H9 (cell line): Measurements from ENCODE around the gene KRTAP10-6. TPM values are rescaled to one million over a fixed set of nuclear protein-coding genes. Genes with fewer than 3 reads are reported as not detected.
A peak's percentile ranks its signal among the peaks of the same experiment; 100 is the strongest.

Experiments used
- DNase-seq: peaks from one replicate; pipeline ENCODE4 v3.0.0-alpha.2; 2017
- H2AFZ ChIP-seq: one replicate; pipeline ENCODE4 v1.6.1; 2013; ENCODE audit warnings: mild to moderate bottlenecking, low read length, control low read depth, moderate library complexity
- H2AK5ac ChIP-seq: 2 replicates; pipeline ENCODE4 v1.6.1; 2013; ENCODE audit warnings: low read length, control low read depth, mixed read lengths; ENCODE audit not compliant: insufficient read length
- H2BK120ac ChIP-seq: one replicate; pipeline ENCODE4 v1.6.1; 2013; ENCODE audit warnings: low read depth, mild to moderate bottlenecking, low read length, control low read depth, inconsistent platforms; ENCODE audit not compliant: poor library complexity, severe bottlenecking
- H2BK12ac ChIP-seq: 2 replicates; pipeline ENCODE4 v1.6.1; 2013; ENCODE audit warnings: low read length, control low read depth, mixed read lengths, low read depth; ENCODE audit not compliant: insufficient read length
- H2BK15ac ChIP-seq: 2 replicates; pipeline ENCODE4 v1.6.1; 2013; ENCODE audit warnings: low read depth, low read length, control low read depth
- H2BK20ac ChIP-seq: one replicate; pipeline ENCODE4 v1.6.1; 2013; ENCODE audit warnings: low read depth, mild to moderate bottlenecking, low read length, control low read depth, inconsistent platforms; ENCODE audit not compliant: poor library complexity, severe bottlenecking
- H2BK5ac ChIP-seq: 2 replicates; pipeline ENCODE4 v1.6.1; 2013; ENCODE audit warnings: low read length, control low read depth, mixed read lengths; ENCODE audit not compliant: insufficient read length
- H3K14ac ChIP-seq: 2 replicates; pipeline ENCODE4 v1.6.1; 2013; ENCODE audit warnings: low read length, control low read depth; ENCODE audit not compliant: insufficient read depth
- H3K18ac ChIP-seq: 2 replicates; pipeline ENCODE4 v1.6.1; 2013; ENCODE audit warnings: low read depth, mild to moderate bottlenecking, mixed read lengths, low read length, control low read depth; ENCODE audit not compliant: insufficient read length
- H3K23ac ChIP-seq: 2 replicates; pipeline ENCODE4 v1.6.1; 2013; ENCODE audit warnings: low read length, control low read depth, mixed read lengths, low read depth; ENCODE audit not compliant: insufficient read length
- H3K23me2 ChIP-seq: 2 replicates; pipeline ENCODE4 v1.6.1; 2013; ENCODE audit warnings: low read depth, mild to moderate bottlenecking, mixed read lengths, low read length, control low read depth; ENCODE audit not compliant: insufficient read length, poor library complexity, severe bottlenecking
- H3K27ac ChIP-seq: 2 replicates; pipeline ENCODE4 v1.5.1; 2013; ENCODE audit warnings: low read length, control low read depth, mixed read lengths, low read depth; ENCODE audit not compliant: insufficient read length
- H3K27me3 ChIP-seq: 2 replicates; pipeline ENCODE4 v1.6.1; 2013; ENCODE audit warnings: low read length, control low read depth, inconsistent platforms; ENCODE audit not compliant: insufficient read depth
- H3K4ac ChIP-seq: 2 replicates; pipeline ENCODE4 v1.6.1; 2013; ENCODE audit warnings: low read depth, mild to moderate bottlenecking, control low read depth, inconsistent platforms, low read length, moderate library complexity
- H3K4me1 ChIP-seq: 2 replicates; pipeline ENCODE4 v1.6.1; 2013; ENCODE audit warnings: low read length, control low read depth, inconsistent platforms; ENCODE audit not compliant: insufficient read depth
- H3K4me2 ChIP-seq: 2 replicates; pipeline ENCODE4 v1.6.1; 2013; ENCODE audit warnings: low read length, control low read depth, mixed read lengths; ENCODE audit not compliant: insufficient read length, insufficient read depth
- H3K56ac ChIP-seq: 2 replicates; pipeline ENCODE4 v1.6.1; 2013; ENCODE audit warnings: low read depth, mild to moderate bottlenecking, mixed read lengths, low read length, control low read depth; ENCODE audit not compliant: insufficient read length
- H3K79me1 ChIP-seq: 2 replicates; pipeline ENCODE4 v1.6.1; 2013; ENCODE audit warnings: low read depth, mild to moderate bottlenecking, moderate library complexity, low read length, control low read depth, inconsistent platforms; ENCODE audit not compliant: insufficient read depth, poor library complexity, severe bottlenecking
- H3K79me2 ChIP-seq: 2 replicates; pipeline ENCODE4 v1.6.1; 2013; ENCODE audit warnings: low read length, control low read depth, inconsistent platforms; ENCODE audit not compliant: insufficient read depth
- H3K9ac ChIP-seq: 2 replicates; pipeline ENCODE4 v1.6.1; 2013; ENCODE audit warnings: low read length, control low read depth, mixed read lengths; ENCODE audit not compliant: insufficient read length; ENCODE audit errors: extremely low read depth
- H3K9me3 ChIP-seq: one replicate; pipeline ENCODE4 v1.6.1; 2013; ENCODE audit warnings: low read depth, low read length, inconsistent platforms; ENCODE audit not compliant: control insufficient read depth
- H3T11ph ChIP-seq: one replicate; pipeline ENCODE4 v1.6.1; 2013; ENCODE audit warnings: mild to moderate bottlenecking, low read length, control low read depth, inconsistent platforms
- H4K20me1 ChIP-seq: one replicate; pipeline ENCODE4 v1.6.1; 2013; ENCODE audit not compliant: control insufficient read depth, insufficient read length, insufficient read depth
- H4K5ac ChIP-seq: 2 replicates; pipeline ENCODE4 v1.6.1; 2013; ENCODE audit warnings: low read depth, mild to moderate bottlenecking, mixed read lengths, low read length, control low read depth; ENCODE audit not compliant: insufficient read length
- H4K8ac ChIP-seq: replicated peaks from 2 replicates; pipeline ENCODE4 v1.6.1; 2013; ENCODE audit warnings: low read length, control low read depth, mixed read lengths, low read depth; ENCODE audit not compliant: insufficient read length
- H4K91ac ChIP-seq: 2 replicates; pipeline ENCODE4 v1.6.1; 2013; ENCODE audit warnings: low read depth, mild to moderate bottlenecking, moderate library complexity, mixed read lengths, low read length, control low read depth; ENCODE audit not compliant: insufficient read length
- H3K27ac Mint-ChIP-seq, 3 experiments: 2 replicates in 2 of 3; 3 replicates in 1 of 3; pipeline ENCODE4 v1.8.0; 2020 to 2021; ENCODE audit warnings: mixed read lengths in 3 of 3, mild to moderate bottlenecking in 1 of 3, moderate library complexity in 1 of 3
- H3K27me3 Mint-ChIP-seq: 2 replicates; pipeline ENCODE4 v1.8.0; 2021; ENCODE audit warnings: low read depth, mild to moderate bottlenecking, moderate library complexity, mixed read lengths
- H3K36me3 Mint-ChIP-seq, 3 experiments: 2 replicates in 2 of 3; 3 replicates in 1 of 3; pipeline ENCODE4 v1.8.0; 2020 to 2021; ENCODE audit warnings: low read depth in 3 of 3, mixed read lengths in 3 of 3; ENCODE audit not compliant: insufficient read depth in 1 of 3
- H3K4me1 Mint-ChIP-seq, 2 experiments: 2 replicates each; pipeline ENCODE4 v1.8.0; 2020; ENCODE audit warnings: mixed read lengths in 2 of 2
- H3K4me3 Mint-ChIP-seq, 2 experiments: 2 replicates in 1 of 2; 3 replicates in 1 of 2; pipeline ENCODE4 v1.8.0; 2020 to 2021; ENCODE audit warnings: mild to moderate bottlenecking in 2 of 2, mixed read lengths in 2 of 2, moderate library complexity in 1 of 2
- H3K9me3 Mint-ChIP-seq, 2 experiments: 2 replicates in 1 of 2; 3 replicates in 1 of 2; pipeline ENCODE4 v1.8.0; 2020; ENCODE audit warnings: mild to moderate bottlenecking in 2 of 2, mixed read lengths in 2 of 2, moderate library complexity in 1 of 2
- CTCF ChIP-seq: fragments of 200-600 bp; sonication (generic); conservative IDR thresholded peaks from 3 replicates; pipeline ENCODE4 v1.8.0; 2021; ENCODE audit warnings: antibody characterized with exemption, mild to moderate bottlenecking
- WGBS: extraction: QIAGEN DNeasy Blood & Tissue Kit; methylation state at CpG from one replicate; pipeline ENCODE4 v1.1.7; 2013; ENCODE audit warnings: missing lambda C conversion rate, low lambda C conversion rate, mixed read lengths; ENCODE audit not compliant: insufficient read length; ENCODE audit errors: extremely low coverage; 5-methylcytosine and 5-hydroxymethylcytosine counted together
- total RNA-seq: library from RNA; stranded (reverse); gene quantifications from 2 replicates; pipeline ENCODE4 v1.2.1, GENCODE V29; 2021

KRTAP10-6 gene
- total RNA-seq, 1 experiment from 2014 or later: not detected

- Histone ChIP-seq H4K5ac (no peak overlapping the region), H3K18ac (no peak overlapping the region), H3K23ac (no peak overlapping the region), H3K4me1 (no peaks in the 10 kb centered on the region), H3K56ac (no peak overlapping the region), H4K91ac (no peak overlapping the region), H3K79me1 (no peaks in the 10 kb centered on the region), H3K27ac (no peak overlapping the region), H4K8ac (no peak overlapping the region), H3K79me2 (no peaks in the 10 kb centered on the region), H2AFZ (no peak overlapping the region), H4K20me1 (no peaks in the 10 kb centered on the region), H3K23me2 (no peaks in the 10 kb centered on the region), H3T11ph (no peak overlapping the region), H3K14ac (no peak overlapping the region), H2BK120ac (no peak overlapping the region), H2BK15ac (no peak overlapping the region), H2AK5ac (no peak overlapping the region), H2BK20ac (no peak overlapping the region), H3K27me3 (no peaks in the 10 kb centered on the region), H3K9me3 (peaks cover 12% of the 10 kb centered on the region), H3K4me2 (no peak overlapping the region), H3K9ac (no peak overlapping the region), H2BK5ac (no peak overlapping the region), H3K4ac (no peak overlapping the region), H2BK12ac (no peak overlapping the region)
- Mint-ChIP-seq H3K36me3 (peaks cover 8 to 28% (median 23%) of the 10 kb centered on the region in 3 experiments), H3K4me1 (peaks cover 27% of the 10 kb centered on the region in 2 experiments), H3K27me3 (peaks cover 4% of the 10 kb centered on the region), H3K27ac (peak overlapping the region in 1 of 3 experiments; percentile 75; a peak in 2 of 7 replicates), H3K4me3 (no peak overlapping the region), H3K9me3 (peaks cover 32 to 39% of the 10 kb centered on the region in 2 experiments)
- WGBS: no CpG with 5 or more reads among the region's 17 CpGs
- DNase-seq: no peak
- TF ChIP-seq CTCF: no peak
Measured at GRCh38 chr21:44615911-44616590, 23.7 kb upstream of the KRTAP10-6 start.
